GM19035 (cell line): ENCODE data around the gene BBOX1.

Experiments used
- ATAC-seq: cut with Tn5 transposase; IDR thresholded peaks from one replicate; pipeline ENCODE4 v1.9.1; 2021; ENCODE audit not compliant: unreplicated experiment

BBOX1 gene

DNA sequence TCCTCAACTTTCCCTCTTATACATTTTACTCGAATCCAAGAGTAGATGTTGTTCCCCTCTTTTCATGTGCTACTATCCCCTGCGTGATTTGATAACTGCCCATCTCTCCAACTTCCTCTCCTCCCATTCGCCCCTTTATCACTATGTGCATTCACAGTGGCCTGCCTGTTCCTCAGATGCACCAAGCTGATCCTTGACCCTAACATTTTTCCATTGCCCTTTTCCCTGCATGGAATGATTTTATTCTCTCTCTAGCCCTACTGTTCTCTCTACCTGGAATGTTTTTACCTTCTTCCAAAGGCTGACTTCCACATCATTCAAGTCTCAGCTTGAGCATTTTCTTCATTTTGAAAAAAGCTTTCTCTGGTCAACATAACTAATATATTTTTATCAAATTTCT is 15.8 kb upstream of the BBOX1 start:
- ATAC-seq, result no peak

DNA sequence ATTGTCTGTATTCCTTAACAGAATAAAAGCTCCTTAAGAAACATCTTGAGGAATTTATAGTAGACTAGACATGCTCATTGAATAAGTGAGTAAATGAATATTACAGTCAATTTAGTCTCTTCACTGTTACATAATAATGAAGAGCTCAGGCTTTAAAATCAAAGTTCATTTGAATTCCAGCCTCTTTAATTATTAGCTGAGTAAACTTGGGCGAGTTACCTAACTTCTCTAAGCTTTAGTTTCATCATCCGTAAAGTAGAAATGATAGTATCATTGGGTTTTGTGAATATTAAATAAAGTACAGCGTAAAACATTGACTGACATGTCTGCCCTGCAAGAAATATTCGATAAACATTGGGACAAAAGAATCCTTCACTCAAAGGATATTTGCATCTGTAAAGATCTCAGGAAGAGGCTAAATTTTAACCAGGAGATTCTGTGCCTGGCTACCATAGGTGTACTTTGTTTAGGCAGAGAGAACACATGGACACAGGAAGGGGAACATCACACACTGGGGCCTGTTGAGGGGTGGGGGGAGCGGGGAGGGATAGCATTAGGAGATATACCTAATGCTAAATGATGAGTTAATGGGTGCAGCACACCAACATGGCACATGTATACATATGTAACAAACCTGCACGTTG is 15.2 kb upstream of the BBOX1 start:
- ATAC-seq, result no peak

DNA sequence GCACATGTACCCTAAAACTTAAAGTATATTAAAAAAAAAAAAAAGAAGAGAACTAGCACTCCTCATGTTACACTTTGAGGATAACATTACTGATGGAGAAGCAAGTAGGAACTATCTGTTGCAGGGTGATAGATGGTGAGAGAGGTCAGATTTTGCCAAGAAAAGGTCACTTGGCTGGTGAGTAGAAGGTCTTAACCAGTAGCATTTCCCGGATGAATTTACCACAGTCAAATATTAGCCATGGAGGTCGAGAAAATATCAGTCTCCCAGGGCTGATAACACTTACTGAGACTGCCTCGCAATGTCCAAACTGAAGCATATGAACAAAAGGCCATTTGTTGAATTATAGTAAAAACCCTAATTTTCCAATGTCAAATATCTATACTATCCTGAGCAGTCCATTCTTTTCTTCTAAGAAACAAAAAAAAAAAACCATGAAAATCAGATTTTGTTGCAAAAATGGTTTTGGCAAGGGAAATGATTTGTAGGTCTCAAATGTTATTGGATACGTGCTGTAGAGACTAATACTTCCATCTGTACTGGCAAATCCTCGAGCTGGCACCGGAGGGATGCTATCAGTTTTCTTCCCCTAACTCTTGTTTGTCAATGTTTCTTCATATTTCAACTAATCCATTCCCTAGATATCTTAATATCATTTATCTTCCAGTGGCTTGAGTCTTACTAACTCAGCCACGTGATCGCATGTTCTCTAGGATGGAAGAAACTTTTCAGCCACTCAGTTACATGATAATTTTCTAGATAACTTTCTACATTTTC is 14.5 kb upstream of the BBOX1 start:
- ATAC-seq, result no peak

DNA sequence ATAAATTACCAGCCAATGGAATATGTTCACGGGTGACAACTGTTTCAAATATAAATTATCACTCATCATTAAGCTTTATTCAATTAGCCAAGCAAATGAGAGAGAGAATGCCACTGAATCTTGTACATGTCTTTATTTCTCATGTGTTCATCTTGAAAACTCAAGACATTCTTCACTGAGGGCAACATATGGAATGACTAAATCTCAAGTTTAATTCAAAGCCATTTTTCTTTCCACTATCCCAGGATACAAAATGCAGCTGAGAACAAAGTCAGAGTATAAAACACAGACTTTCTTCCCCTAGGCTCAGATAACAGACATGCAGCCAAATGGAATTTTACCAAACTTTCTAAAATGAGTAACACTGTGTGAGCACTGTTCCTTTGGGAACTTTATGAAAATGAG is 12.1 kb upstream of the BBOX1 start:
- no peak for ATAC-seq

DNA sequence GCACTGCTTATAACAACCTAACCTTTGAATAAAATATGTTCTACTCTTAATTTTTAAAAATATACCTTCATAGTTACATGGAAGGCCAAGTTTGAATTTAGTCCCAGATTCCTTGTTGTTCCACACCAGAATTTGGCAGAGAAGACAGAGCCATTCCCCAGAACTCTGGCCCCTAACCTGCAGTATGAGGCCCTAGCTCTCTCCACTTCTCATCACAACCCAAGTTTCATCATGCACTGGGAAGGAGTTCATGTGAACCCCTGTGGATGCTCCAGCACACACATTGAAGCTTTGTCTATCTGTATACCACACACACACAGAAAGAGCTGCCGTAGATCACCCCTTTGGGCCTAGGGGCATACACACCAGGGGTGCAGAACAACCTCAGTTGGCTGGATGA is 10.6 kb upstream of the BBOX1 start:
- ATAC-seq, result no peak

DNA sequence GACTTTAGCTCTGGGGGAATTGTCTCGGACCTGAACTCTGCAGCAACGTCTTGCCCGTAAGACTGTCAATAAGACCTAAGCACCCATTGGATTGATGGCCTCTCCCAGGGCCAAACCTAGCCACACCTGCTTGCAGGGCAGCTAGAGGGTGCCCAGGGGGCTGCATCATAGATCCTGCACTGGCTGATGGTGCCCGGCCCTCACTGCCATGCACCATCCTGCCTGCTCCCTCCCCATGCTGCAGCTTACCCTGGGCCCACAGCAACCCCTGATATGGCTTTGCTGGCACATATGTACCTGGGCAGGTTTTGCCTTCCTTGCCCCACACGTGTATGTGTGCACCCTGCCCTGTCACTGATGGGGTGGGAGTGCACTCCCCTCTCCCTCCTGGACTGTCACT is 8.9 kb upstream of the BBOX1 start:
- no peak for ATAC-seq

DNA sequence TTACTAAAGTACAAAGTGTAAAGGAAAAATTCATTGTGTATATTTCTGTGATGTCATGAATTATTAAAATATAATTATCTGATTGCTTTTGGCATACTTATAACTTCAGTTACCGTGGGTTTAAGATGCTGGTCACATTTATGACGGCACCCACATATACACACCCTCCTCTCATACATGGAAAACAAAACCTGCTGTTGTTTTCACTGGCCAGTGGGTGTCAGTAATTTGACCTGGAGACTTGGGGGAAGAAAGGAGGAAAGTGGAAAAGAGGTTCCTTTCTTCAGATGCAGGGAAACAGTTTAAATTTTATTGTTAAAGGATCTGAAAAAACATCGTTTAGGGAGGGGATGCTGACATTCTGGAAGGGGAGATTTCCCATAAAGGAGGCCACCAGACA is 742 bp upstream of the BBOX1 start:
- no peak for ATAC-seq

DNA sequence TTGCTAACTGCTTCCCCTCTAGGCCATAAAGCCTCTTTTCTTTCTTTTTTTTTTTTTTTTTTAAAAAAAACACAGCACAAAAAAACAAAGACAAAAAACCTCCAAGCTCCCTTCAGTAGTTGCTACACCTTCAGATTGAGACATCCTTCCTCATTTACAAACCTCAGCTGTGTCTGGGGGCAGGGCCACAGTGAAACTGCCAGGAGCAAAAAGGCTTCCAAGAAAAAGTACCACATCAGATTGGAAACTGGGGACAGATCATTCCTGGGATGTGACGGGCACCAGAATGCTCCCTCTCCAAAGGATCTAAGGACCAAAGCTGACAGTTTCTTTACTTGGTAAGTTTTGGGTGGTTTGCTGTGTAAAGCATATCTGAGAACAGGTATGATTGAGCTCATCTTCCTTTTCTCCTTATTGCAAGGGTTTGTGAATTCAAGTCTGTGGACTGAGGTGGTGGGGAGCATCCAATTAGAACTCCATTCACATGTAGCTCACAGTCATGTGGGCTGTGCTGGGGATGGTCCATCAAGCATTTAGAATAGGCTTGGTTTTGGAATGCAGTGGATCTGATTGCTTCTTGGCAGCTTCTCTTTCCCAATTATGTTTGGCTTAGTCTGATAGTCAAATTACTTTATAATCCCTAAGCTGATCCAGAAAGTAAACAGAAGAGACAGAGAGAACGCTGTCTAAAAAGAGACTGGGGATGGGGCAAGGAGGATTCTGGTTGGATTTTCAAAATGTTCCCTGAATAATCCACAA is 705 bp downstream of the BBOX1 start:
- no peak for ATAC-seq

DNA sequence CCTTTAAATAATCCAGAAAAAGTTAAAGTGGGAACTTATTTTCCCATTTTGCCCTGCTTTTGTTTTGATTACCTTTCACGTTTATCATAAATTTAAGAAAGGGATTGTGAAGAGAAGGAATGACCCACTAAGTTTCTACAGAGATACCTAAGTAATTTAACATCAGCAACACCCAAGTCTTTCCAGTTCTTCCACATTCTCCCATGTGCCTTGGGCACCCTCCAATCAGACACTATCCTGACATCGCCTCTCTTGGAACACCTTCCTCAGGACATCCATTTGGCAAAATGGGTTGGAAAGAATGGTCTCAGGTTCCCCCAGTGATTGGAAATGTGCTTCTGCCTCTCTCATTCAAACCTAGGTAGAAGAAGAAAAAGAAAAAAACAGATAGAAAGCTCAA is 6.3 kb downstream of the BBOX1 start:
- ATAC-seq, result no peak

DNA sequence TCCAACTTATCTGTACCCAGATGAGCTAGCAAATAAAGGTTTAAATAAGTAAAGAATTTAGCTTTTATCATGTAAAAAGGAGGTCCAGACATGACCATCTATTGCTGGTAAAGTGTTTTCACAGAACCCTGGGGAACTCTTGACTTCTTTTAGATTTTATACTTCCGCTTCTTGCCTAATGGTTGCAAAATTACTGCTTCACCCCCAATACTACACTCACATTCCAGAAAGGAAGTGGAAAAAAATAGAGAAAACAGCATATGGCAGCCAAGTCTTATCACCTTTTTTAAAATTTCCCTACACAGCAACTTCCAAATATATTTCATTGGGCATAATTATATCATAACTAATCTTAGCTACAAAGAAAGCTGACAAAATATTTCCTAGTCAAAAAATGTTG is 12.1 kb downstream of the BBOX1 start:
- ATAC-seq, result no peak

DNA sequence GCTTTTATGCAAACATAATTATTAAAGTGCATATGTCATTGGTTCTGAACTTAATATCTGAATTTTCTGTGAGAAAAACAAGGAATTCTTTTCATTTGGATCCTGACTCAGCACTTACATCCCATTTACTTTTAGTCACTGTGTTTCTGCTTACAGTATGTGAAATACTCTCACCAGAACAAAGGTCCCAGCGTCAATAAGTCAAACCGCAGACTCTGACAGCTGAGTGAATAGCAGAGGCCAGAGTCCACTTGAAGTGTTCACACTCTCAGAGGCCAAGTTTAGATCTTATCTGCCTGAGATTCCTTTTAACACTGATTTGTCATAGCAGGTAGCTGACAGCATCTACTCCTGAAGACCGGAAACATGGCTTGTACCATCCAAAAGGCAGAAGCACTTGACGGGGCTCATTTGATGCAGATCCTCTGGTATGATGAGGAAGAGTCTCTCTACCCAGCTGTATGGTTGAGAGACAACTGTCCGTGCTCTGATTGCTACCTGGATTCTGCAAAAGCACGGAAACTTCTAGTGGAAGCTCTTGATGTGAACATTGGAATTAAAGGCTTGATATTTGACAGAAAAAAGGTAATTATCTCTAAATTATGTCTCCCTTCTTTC is 14.6 kb downstream of the BBOX1 start:
- no peak for ATAC-seq

DNA sequence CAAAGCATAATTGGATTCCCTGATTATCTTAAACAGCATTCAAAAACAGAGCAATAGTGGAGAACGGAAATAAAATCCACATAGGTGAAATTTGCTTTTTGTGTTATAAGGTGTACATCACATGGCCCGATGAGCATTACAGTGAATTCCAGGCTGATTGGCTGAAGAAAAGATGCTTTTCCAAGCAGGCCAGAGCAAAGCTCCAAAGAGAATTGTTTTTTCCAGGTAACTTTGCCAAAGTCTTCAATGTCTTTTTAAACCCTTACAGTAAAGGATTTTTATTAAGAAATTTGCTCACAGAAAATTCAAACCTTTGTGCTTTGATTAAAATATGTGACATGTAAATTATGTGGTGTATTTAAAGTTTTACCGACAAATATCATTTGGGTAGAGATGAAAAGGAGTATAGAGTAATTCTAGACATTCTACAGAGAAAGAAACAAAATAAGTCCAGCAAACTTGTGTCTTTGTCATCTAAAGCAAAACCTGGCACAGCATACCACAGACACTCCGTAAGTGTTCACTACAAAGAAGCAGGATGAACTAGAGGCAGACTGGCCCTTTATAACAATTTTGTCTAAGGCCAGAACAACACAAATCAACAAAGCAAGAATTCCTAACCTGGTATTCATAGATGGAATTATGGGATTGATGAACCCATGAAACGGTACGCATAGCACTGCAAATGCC is 16.6 kb downstream of the BBOX1 start:
- no peak for ATAC-seq

DNA sequence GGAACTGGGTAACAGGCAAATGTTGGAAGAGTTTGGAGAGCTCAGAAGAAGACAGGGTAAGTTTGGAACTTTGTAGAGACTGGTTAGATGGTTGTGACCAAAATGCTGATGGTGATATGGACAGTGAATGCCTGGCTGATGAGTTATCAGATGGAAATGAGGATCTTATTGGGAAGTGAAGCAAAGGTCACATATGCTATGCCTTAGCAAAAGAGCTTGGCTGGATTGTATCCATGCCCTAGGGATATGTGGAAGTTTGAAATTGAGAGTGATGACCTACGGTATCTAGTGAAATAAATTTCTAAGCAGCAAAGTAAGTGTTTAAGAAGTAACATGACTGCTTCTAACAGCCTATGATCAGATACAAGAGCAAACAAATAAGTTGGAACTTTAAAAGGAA is 17.8 kb downstream of the BBOX1 start:
- no peak for ATAC-seq

DNA sequence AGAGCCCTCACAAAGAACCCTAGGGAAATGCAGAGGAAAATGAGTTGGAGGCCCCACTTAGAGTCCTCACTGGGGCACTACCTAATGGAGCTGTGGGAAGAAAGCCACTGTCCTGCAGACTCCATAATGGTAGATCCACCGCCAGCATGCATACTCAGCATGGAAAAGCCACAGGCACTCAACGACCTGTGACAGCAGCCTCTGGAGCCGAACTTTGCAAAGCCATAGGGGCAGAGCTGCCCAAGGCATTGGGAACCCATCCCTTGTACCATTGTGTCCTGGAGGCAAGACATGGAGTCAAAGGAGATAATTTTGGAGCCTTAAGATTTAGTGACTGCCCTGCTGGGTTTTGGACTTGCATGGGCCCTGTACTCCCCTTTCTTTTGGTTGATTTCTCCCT is 18.8 kb downstream of the BBOX1 start:
- no peak for ATAC-seq

DNA sequence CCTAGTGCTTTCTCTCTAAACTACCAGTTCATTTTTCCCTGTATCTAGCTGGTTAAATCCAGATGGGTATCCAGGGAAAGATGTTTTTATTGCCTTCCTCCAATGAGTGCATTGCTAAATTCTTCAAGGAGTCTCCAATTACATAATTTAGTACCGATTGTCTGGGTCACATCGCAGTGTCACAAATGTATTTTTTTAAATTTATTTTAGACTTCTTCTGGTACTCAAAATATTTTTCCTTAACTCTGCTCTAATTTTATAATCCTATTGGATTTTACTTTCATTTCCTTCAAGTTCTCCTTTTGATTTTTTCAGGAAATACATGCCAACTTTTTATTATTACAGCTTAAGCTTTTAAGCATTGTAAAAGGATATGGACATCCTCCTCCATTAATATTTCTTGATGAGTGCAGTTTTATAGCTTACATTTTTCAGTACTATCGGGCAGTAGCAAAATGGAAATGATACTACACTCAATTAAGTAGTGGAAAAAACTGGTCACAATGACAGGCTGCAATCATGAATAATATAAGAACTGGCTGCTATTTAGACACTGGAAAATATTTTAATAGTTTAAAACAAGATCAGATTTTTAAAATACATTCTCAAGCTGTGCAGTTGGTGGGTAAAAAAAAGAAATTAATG is 20.3 kb downstream of the BBOX1 start:
- ATAC-seq, result no peak

DNA sequence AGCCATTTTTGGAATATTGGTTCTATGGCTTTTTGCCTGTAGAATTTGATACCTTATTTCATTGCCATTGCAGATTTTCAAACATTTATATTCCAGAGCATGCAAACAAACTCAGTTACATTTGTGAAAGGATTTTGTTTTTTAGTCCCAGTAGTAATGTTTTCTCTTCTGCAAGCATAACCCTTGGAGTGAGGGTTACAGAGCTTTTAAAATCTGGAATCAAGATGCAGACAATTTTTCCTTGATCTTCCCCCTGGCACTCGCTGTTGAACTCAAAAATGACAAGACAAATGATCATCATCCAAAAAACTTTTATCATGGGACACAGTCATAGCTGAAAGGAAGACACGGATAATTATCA is 20.8 kb downstream of the BBOX1 start:
- no peak for ATAC-seq

DNA sequence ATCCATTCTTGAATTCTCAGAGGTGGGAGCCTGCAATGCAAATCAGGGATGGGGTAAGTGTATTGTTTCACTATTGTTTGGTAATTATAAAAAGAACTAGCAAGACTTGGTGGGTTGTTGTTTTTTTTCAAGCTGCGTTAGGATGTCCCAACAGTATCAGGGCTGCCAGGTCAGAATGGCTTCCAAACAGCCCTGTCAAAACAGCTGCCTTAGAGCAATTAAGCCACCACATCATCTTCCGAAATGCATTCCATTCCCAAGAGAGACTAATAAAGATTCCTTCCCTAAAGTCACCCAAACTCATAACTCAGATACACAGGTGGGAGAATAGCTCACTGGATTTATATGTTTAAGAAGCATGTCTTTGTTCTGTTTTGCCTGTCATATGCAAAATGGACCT is 23.5 kb downstream of the BBOX1 start:
- no peak for ATAC-seq

DNA sequence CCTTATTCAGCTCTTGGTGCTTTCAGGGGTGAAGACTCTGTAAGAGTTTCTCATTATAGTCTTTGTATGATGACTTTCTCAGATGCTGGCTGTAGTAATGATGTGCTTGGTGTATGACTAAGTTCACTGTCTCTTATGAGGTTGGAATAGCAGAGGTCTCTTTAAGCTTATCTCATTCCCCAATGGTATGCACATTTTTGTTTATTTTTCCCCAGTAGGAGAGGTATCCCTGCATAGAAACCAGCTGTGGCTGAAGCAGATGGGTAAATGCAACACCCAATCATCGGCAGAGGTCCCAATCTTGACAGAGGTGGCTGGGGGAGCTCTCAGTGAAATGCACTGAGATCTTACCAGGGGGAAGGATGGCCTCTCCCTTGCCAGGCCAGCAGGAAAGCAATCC is 34.6 kb downstream of the BBOX1 start:
- no peak for ATAC-seq

DNA sequence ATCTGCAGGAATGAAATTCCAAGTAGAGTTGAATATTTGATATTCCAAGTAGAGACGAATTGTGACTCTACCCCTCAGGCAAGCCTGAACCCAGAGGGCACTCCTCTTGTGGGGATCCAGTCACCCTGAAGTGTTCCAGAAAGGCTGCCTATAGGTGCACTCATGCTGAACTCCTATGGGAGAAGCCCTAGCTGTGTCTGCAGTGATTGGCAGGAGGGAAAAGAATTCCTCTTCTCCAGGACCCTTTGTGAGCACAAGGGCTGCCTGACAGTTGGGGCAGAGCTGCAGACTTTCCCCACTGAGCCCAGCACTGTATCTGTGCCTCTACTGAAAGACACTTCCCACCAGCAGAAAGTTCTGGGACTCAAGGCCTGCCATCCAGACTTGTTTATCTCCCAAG is 35.0 kb downstream of the BBOX1 start:
- ATAC-seq, result no peak

DNA sequence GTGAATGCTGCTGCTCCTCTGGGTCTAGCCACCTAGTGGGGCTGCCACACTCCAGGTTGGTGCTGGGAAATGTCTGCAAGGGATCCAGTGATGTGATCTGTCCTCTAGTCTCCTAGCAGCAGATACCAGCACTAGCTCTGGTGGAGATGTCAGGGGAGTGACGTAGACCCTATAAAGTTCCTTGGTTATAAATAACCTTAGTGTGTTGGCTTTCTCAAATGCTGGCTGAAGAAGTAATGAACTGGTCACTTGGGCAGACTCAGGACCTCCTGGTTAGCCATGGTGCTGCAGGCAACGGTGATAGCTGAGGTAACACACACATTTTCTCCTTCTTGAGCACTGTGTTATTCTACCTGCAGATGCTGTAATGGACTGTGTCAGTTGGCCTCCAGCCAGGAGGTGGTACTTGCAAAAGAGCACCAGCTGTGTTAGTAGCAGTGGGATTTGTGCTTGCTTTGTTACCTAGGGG is 35.5 kb downstream of the BBOX1 start:
- no peak for ATAC-seq

DNA sequence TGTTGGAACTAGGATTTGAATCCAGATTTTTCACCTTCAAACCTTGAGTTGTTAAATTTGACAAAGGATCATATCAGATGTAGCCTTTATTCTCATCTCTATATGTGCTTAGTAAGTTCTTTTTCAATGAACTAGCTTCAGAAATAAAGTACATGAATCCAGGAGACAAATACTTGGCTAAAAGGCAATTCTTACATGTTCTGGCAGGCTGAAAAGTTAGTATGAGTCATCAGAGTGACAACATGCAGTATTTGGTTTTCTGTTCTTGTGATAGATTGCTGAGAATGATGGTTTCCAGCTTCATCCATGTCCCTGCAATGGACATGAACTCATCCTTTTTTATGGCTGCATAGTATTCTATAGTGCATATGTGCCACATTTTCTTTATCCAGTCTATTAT is 40.4 kb downstream of the BBOX1 start:
- no peak for ATAC-seq
